AG04450 (cell line): Measurements from ENCODE around the gene VLDLR. TPM values are rescaled to one million over a fixed set of nuclear protein-coding genes. Genes with fewer than 3 reads are reported as not detected.
"Not testable (repeated sequence)": the region's sequence is repeated elsewhere in the genome, so short reads cannot be mapped to it uniquely, and the experiment has no call there.

Experiments used
- CTCF ChIA-PET: fragments of 300-600, 350-600 bp; formaldehyde crosslinking; extraction: SDS; loops from one replicate; lab custom pipeline; 2022; ENCODE audit warnings: antibody characterized with exemption, inconsistent platforms; lab: Charles Lee
- POLR2A ChIA-PET: fragments of 350-600 bp; formaldehyde crosslinking; extraction: SDS; loops from one replicate; lab custom pipeline; 2021; ENCODE audit warnings: antibody characterized with exemption, inconsistent platforms; lab: Yijun Ruan, JAX
- DNase-seq: peaks from one replicate; pipeline ENCODE4 v3.0.0-alpha.2; 2011; ENCODE audit warnings: low read depth, low spot score
- H3K27ac ChIP-seq: one replicate; pipeline ENCODE4 v1.5.1; 2012; ENCODE audit warnings: low read depth, low read length, control low read depth
- H3K27me3 ChIP-seq: one replicate; pipeline ENCODE4 v1.6.0; 2012; ENCODE audit warnings: low read length; ENCODE audit not compliant: control insufficient read depth, insufficient read depth
- H3K4me3 ChIP-seq: 2 replicates; pipeline ENCODE4 v1.5.1; 2011; ENCODE audit warnings: mild to moderate bottlenecking, low read depth, low read length, control low read depth
- H3K9me3 ChIP-seq: 2 replicates; pipeline ENCODE4 v1.5.1; 2012; ENCODE audit warnings: low read length; ENCODE audit not compliant: control insufficient read depth, insufficient read depth
- polyA plus RNA-seq: library from polyadenylated mRNA; depleted of rRNA; stranded (reverse); fragments of >200 nt; gene quantifications from 2 replicates; pipeline ENCODE4 v1.2.3, GENCODE V29; 2011; rRNA removed
- TF ChIP-seq, protein P1 (sequence below): IDR thresholded peaks from 2 replicates; pipeline ENCODE4 v1.5.1; 2011; ENCODE audit warnings: low read depth, low read length, control low read depth, inconsistent platforms

The VLDLR gene
- polyA plus RNA-seq, 1 experiment: 32.6 TPM

DNA sequence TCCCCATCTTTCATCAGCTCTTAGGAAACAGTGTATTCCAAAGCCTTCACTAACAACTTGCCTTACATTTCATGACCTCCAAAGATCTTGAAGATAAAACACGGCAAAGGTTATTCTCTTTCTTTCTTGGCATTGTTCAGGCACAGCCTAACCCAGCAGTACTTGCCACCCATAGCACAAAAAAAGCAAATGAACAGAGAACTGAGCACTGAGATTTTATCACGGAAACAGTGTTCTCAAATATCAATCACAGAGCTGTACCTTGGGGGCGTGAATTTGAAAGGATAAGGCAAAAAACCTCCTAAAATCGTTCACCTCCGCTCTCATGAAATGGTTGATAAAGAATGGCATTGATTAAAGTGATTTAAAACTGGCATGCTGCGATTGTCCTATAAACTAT, 78.8 kb downstream of the VLDLR start:
- CTCF ChIA-PET: no interaction called here

DNA sequence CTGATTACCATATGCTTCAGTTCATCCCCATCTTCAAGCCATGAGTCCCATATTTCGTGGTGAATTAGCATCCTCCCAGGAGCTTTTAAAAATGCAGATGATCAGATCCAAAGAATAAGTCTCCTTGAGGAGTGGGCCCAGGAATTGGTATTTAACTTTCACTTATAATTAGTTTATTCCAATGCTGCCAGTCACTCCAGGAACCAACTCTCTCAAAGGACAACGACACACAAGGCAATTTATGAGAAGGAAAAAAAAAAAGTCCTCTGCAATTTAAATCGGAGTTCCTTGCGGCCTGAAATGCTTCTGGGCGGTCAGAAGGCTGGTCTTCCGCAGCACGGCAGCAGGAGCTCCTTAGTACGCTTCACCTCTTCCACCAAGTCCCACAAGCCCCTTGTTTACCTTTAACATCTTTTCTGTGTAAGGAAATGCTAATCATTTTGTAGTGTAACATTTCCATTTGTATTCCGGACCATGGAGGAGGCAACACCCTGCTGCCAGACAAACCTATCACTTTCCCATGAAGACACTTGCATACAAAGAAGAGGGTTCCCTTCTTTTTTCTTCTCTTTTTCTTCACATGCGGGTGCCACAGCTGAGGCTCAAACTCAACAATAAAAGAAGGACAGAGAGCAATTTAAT, 79.4 kb downstream of the VLDLR start:
- POLR2A ChIA-PET: no interaction called here
- Histone ChIP-seq H3K27ac (no peak overlapping the region), H3K9me3 (no peaks in the 10 kb centered on the region), H3K27me3 (no peaks in the 10 kb centered on the region), H3K4me3 (no peak overlapping the region)
- no peak for DNase-seq
- TF ChIP-seq, protein P1, sequence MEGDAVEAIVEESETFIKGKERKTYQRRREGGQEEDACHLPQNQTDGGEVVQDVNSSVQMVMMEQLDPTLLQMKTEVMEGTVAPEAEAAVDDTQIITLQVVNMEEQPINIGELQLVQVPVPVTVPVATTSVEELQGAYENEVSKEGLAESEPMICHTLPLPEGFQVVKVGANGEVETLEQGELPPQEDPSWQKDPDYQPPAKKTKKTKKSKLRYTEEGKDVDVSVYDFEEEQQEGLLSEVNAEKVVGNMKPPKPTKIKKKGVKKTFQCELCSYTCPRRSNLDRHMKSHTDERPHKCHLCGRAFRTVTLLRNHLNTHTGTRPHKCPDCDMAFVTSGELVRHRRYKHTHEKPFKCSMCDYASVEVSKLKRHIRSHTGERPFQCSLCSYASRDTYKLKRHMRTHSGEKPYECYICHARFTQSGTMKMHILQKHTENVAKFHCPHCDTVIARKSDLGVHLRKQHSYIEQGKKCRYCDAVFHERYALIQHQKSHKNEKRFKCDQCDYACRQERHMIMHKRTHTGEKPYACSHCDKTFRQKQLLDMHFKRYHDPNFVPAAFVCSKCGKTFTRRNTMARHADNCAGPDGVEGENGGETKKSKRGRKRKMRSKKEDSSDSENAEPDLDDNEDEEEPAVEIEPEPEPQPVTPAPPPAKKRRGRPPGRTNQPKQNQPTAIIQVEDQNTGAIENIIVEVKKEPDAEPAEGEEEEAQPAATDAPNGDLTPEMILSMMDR: no peak
- CTCF ChIA-PET: no interaction called here

More for the DNA sequence above, 78.8 kb downstream of the VLDLR start:
- H3K27me3 ChIP-seq: no peaks in the 10 kb centered on the region
- no peaks in the 10 kb centered on the region for H3K9me3 ChIP-seq
- no peak overlapping the region for H3K4me3 ChIP-seq
- H3K27ac ChIP-seq: no peak overlapping the region
- TF ChIP-seq, protein P1: no peak
- POLR2A ChIA-PET: no interaction called here
- no peak for DNase-seq

DNA sequence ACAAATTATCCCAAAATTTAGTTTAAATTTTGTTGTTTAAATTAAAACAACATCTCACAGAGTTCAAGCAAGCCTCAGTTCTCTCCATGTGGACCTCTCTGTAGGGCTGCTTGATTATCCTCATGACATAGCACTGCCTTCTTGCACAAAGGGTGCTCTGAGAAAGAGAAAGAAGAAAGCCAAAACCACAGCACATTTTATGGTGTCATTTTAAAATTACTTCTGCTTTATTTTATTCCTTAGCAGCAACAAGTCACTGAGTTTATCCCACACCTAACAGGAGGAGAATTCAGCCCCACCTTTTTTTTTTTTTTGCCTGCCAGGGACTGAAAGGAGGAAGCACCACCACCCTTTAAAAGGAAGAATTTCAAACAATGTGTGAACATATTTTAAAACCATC, 82.9 kb downstream of the VLDLR start:
- no peaks in the 10 kb centered on the region for H3K9me3 ChIP-seq
- DNase-seq: no peak
- no peak overlapping the region for H3K4me3 ChIP-seq
- ChIA-PET POLR2A (no interaction called here), CTCF (no interaction called here)
- no peaks in the 10 kb centered on the region for H3K27me3 ChIP-seq
- TF ChIP-seq, protein P1: no peak
- H3K27ac ChIP-seq: no peak overlapping the region

DNA sequence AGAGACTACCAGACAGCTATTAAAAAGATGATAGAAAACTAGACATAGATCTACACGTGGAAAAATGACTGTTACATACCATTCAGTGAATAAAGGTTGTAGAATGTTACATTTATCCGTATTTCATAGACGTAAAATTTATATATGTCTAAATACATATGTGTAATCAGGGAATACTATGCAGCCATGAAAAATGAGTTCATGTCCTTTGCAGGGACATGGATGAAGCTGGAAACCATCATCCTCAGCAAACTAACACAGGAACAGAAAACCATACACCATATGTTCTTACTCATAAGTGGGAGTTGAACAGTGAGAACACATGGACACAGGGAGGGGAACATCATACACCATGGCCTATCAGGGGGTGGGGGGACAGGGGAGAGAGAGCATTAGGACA, 85.7 kb downstream of the VLDLR start:
- CTCF ChIA-PET: interaction anchor here (0.6 kb wide), 1 partner anchor 795 kb away, joined by 3 read pairs; no protein-coding TSS in a partner anchor
- H3K4me3 ChIP-seq, H3K9me3 ChIP-seq, H3K27ac ChIP-seq, DNase-seq, H3K27me3 ChIP-seq, POLR2A ChIA-PET: not testable (repeated sequence)

Other genes starting within 250 kb of the VLDLR start
- gene KCNV2, start 95.7 kb downstream of the VLDLR start, polyA plus RNA-seq: not detected in 2 replicates
- gene PUM3, start 222.3 kb downstream of the VLDLR start, polyA plus RNA-seq: 41.1 and 57.6 TPM in 2 replicates